Eye (tissue), 1 donor: ENCODE measurements around the gene GALNT12.
A peak's percentile ranks its signal among the peaks of the same experiment; 100 is the strongest.

ENCODE experiments used
- DNase-seq: peaks from one replicate; pipeline ENCODE4 v3.0.0-alpha.2; 2015

GALNT12 gene, protein sequence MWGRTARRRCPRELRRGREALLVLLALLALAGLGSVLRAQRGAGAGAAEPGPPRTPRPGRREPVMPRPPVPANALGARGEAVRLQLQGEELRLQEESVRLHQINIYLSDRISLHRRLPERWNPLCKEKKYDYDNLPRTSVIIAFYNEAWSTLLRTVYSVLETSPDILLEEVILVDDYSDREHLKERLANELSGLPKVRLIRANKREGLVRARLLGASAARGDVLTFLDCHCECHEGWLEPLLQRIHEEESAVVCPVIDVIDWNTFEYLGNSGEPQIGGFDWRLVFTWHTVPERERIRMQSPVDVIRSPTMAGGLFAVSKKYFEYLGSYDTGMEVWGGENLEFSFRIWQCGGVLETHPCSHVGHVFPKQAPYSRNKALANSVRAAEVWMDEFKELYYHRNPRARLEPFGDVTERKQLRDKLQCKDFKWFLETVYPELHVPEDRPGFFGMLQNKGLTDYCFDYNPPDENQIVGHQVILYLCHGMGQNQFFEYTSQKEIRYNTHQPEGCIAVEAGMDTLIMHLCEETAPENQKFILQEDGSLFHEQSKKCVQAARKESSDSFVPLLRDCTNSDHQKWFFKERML

DNA sequence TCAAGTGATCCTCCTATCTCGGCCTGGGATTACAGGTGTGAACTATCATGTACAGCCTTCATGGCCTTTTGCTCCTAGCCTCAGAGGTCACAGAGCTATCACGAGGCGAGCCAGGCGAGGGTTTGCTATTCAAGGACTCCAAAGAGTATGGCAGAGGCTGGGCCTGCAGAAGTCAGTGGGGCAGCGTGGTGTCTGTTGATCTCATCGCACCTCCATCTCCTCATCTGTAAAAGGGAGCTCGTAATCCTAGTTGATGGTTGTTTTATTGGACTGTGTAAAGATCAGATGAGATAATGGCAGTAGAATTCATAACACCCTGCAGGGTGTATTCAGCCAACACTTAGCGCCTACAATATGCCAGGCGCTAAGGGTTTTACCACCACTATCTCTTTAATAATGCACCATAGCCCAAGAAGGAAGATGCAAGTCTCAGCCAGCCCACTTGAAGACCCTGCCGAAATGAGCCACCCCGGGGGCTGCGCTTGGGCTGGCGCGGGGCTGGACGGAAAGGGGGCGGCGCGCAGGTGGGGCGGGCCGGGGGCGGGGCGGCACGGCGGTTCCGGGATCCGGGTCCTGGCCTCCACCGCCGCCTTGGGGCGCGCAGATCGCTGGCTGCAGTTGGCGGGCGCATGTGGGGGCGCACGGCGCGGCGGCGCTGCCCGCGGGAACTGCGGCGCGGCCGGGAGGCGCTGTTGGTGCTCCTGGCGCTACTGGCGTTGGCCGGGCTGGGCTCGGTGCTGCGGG, at the start of gene GALNT12:
GALNT12 (plus strand) TSS at position 601 of the 744 bp plus-strand sequence; CDS start at position 630, 29 bp downstream.
- DNase-seq: peak; percentile 70

DNA sequence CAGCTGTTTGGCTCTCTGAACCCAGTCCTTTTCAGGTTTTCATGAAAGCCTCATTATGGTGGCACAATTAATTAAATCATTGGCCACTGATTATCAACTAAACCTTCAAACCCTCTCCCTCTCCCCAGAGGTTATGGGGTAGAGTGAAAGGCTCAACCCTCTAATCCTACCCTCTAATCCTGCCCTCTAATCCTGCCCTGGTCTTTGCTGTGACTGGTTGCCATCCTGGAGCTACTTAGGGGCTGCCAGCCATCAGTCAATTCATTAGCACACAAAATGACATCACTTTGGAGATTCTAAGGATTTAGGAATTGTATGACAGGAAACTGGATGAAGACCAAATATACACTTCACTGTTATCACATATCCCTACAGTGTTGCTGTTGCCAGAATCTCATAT, 47.2 kb upstream of the GALNT12 start:
- no peak for DNase-seq

GRCh38 chr9:98763986-98764745, 43.3 kb upstream of the GALNT12 start:
- DNase-seq: no peak

GRCh38 chr9:98765256-98765655, 42.2 kb upstream of the GALNT12 start:
- DNase-seq: no peak

DNA sequence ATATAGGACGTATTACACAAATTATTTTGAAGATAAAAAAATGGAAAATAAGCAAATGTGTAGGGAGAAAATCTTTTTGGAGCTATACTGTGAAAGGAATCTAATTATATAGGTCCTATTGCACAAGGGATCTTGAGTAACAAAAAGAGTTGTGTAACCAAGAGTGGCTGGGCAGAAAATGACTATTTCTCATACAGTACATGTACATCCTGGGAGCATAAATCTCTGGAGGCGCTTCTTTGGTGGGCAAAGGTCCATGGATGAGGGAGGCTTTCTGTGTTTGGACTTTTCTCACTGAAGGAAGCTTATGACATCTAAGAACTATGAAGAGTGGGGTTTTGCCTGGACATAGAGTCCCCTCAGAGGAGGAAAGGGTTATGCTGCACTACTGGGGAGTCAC, 40.9 kb upstream of the GALNT12 start:
- DNase-seq: no peak

DNA sequence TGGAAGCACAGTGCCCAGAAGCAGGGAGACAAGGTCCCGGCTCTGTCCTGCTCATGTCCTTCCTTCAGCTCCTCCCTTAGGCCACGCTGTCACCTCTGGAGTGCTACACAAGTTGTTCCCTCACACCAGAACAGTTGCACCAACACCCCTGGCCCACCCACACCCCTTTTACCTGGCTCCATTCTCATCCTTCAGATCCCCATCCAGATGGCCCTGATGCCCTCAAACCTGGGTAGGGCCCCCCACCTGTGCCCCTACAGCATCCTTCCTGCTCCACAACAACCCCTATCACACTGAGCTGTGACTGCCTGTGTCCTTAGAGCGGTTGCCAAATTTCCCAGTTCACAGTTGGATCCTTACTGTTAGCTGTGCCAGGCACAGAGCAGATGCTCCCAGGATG, 40.3 kb upstream of the GALNT12 start:
- DNase-seq: no peak

DNA sequence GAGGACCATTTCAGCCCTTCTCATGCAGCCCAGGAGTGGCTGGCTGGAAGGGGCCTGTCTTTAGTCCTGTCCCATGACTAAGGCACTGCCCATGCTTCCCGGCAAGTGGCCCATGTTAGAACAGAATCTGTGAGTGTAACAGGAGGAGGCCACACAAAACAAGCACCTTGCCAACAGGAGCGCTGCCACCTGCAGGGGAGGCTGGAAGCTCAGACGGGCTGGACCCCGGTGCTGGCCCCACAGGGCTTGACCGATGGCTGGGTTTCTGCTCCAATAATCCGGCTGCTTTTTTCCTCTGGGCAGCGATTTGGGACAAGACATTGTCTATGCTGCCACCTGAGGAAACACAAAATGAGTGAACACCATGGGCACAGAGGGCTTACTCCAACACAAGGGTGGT, 39.6 kb upstream of the GALNT12 start:
- DNase-seq: no peak

- no peak for DNase-seq
Observed at GRCh38 chr9:98768344-98768743, 39.1 kb upstream of the GALNT12 start.

DNA sequence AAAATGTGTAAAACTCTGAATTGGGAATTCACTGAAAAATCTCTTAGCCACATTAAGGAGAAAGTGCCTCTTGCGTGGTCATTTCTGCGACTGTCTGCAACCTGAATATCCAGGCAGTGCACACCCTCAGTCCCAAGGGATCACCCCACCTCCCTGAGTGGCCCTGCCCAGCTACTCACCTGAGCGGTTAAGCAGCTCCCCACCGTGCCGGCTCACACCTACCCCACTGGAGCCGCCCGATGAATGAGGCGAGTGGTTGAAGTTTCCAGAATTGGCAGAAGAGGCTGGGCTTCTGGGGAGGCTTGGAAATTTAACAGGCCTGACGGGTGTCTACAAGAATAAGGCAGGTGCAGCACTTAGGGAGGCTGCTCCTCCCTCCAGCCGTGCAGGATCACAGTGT, 36.8 kb upstream of the GALNT12 start:
- DNase-seq: no peak

- peak; percentile 57 for DNase-seq
Observed at GRCh38 chr9:98771209-98771874, 36.1 kb upstream of the GALNT12 start.

GRCh38 chr9:98772364-98773155, 34.9 kb upstream of the GALNT12 start:
- DNase-seq: no peak

GRCh38 chr9:98773721-98774120, 33.7 kb upstream of the GALNT12 start:
- no peak for DNase-seq

DNA sequence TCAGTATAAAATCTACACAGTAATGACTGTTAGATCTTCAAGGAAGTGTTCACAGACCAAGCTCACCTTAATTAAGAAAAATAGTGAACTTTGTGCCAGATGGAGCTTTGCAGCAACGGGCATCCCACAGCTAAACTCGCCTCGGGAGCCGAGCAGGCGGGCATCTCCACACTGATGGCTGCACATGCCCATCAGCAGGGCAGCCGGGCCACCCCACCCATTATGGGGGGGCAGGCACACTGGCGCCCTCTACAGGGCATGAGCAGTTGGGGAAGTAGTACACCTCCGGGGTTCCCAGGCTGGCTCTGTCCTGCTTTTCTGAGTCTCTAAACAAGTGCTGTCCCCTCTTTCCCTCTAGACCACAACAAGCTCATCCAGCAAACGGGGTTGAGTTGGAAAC, 32.7 kb upstream of the GALNT12 start:
- DNase-seq: no peak

- peak; percentile 93 for DNase-seq
Observed at GRCh38 chr9:98775831-98776441, 31.5 kb upstream of the GALNT12 start.

GRCh38 chr9:98777618-98778017, 29.9 kb upstream of the GALNT12 start:
- DNase-seq: no peak

- DNase-seq: no peak
Observed at GRCh38 chr9:98778251-98778650, 29.2 kb upstream of the GALNT12 start.

GRCh38 chr9:98778711-98779530, 28.5 kb upstream of the GALNT12 start:
- no peak for DNase-seq

- DNase-seq: no peak
Observed at GRCh38 chr9:98780059-98780749, 27.3 kb upstream of the GALNT12 start.

GRCh38 chr9:98781588-98782383, 25.7 kb upstream of the GALNT12 start:
- DNase-seq: no peak
